Testis (tissue), 2 donors: Measurements from ENCODE around the gene RFX6.

Experiments
- POLR2A ChIP-seq: fragments of 450-650 bp; IDR thresholded peaks from one replicate; pipeline ENCODE4 v1.6.1; 2017; ENCODE audit warnings: antibody characterized with exemption, mild to moderate bottlenecking, moderate library complexity
- TF ChIP-seq, protein P1 (sequence below), 3 experiments: fragments of 450-650 bp in 2 of 3; fragments of 200-600 bp in 1 of 3; sonication (generic) in 1 of 3; IDR thresholded peaks; one replicate each; pipeline ENCODE4 v1.5.1; 2016 to 2019; ENCODE audit warnings: antibody characterized with exemption in 3 of 3, mild to moderate bottlenecking in 2 of 3, moderate library complexity in 1 of 3

DNA sequence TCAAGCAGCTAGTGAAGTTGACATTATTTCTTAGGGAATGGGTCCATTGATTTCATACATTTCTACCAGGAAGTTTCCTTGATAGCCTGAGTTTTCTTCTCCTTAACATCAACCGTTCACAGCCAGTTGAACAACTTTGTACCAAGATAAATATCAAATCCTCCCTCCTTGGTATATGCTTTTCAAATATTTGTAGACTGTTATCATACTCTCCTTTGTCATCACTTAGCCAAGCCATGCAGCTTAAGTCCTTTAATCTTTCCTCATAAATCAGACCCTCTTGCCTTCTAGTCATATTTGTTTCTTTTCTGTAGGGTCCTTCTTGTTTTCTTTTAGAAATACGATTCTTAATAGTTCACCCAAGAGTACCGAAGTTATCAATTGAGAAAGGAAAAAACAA is 25.6 kb downstream of the RFX6 start:
- TF ChIP-seq, protein P1, sequence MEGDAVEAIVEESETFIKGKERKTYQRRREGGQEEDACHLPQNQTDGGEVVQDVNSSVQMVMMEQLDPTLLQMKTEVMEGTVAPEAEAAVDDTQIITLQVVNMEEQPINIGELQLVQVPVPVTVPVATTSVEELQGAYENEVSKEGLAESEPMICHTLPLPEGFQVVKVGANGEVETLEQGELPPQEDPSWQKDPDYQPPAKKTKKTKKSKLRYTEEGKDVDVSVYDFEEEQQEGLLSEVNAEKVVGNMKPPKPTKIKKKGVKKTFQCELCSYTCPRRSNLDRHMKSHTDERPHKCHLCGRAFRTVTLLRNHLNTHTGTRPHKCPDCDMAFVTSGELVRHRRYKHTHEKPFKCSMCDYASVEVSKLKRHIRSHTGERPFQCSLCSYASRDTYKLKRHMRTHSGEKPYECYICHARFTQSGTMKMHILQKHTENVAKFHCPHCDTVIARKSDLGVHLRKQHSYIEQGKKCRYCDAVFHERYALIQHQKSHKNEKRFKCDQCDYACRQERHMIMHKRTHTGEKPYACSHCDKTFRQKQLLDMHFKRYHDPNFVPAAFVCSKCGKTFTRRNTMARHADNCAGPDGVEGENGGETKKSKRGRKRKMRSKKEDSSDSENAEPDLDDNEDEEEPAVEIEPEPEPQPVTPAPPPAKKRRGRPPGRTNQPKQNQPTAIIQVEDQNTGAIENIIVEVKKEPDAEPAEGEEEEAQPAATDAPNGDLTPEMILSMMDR (IDR thresholded peaks at IDR 0.05) = no peak
- no peak for TF ChIP-seq POLR2A
